IMR-90 (cell line): Measurements from ENCODE around the gene MMP2. TPM values are rescaled to one million over a fixed set of nuclear protein-coding genes. Genes with fewer than 3 reads are reported as not detected.

Source experiments
- ATAC-seq: fragments of 200-7000 bp; cut with Tn5 transposase; 2 replicates; pipeline ENCODE4 v1.9.1; 2020; ENCODE audit warnings: low read depth, mild to moderate bottlenecking, moderate library complexity
- BruUV-seq: library from RNA; stranded (reverse); fragments of 400-500 nt; replicated peaks from 2 replicates; lab custom pipeline; 2021; lab: Mats Ljungman, UMichigan
- CTCF ChIA-PET: fragments of 300-600 bp; formaldehyde crosslinking; extraction: SDS; loops from one replicate; lab custom pipeline; 2021; ENCODE audit warnings: antibody characterized with exemption; lab: Yijun Ruan, JAX
- POLR2A ChIA-PET: fragments of 300-600 bp; sonication (Branson Sonifier 250); formaldehyde crosslinking; loops from one replicate; lab custom pipeline; 2022; ENCODE audit warnings: antibody characterized with exemption; ENCODE audit not compliant: unreplicated experiment; lab: Charles Lee
- DNase-seq: peaks from one replicate; pipeline ENCODE4 v3.0.0; 2013
- H2AFZ ChIP-seq: replicated peaks from 2 replicates; pipeline ENCODE3; 2013; ENCODE audit warnings: low read length, mild to moderate bottlenecking; ENCODE audit not compliant: poor library complexity
- H2AK5ac ChIP-seq: 2 replicates; pipeline ENCODE4 v1.6.1; 2013; ENCODE audit warnings: low read depth, low read length, inconsistent platforms
- H2AK9ac ChIP-seq: replicated peaks from 2 replicates; pipeline ENCODE3; 2013; ENCODE audit warnings: mild to moderate bottlenecking, low read depth, low read length, moderate library complexity; ENCODE audit not compliant: poor library complexity
- H2BK120ac ChIP-seq: 2 replicates; pipeline ENCODE4 v1.6.1; 2013; ENCODE audit warnings: low read depth, low read length, inconsistent platforms
- H2BK15ac ChIP-seq: 3 replicates; pipeline ENCODE4 v1.6.1; 2013; ENCODE audit warnings: low read depth, low read length, inconsistent platforms
- H2BK20ac ChIP-seq: 2 replicates; pipeline ENCODE4 v1.6.1; 2013; ENCODE audit warnings: low read depth, mild to moderate bottlenecking, inconsistent platforms, low read length, moderate library complexity
- H2BK5ac ChIP-seq: 2 replicates; pipeline ENCODE4 v1.6.1; 2013; ENCODE audit warnings: mild to moderate bottlenecking, low read depth, low read length, inconsistent platforms; ENCODE audit not compliant: poor library complexity, severe bottlenecking
- H3K14ac ChIP-seq: replicated peaks from 2 replicates; pipeline ENCODE4 v1.6.1; 2013; ENCODE audit warnings: low read depth, low read length, inconsistent platforms
- H3K18ac ChIP-seq: 2 replicates; pipeline ENCODE4 v1.6.1; 2013; ENCODE audit warnings: low read depth, low read length, control low read depth
- H3K23ac ChIP-seq: 2 replicates; pipeline ENCODE4 v1.6.1; 2013; ENCODE audit warnings: low read depth, low read length, inconsistent platforms
- H3K27ac ChIP-seq: 2 replicates; pipeline ENCODE4 v1.5.1; 2013; ENCODE audit warnings: mild to moderate bottlenecking, control low read depth, low read length; ENCODE audit not compliant: insufficient read depth
- H3K27me3 ChIP-seq: 2 replicates; pipeline ENCODE4 v1.6.1; 2013; ENCODE audit warnings: low read length; ENCODE audit not compliant: control insufficient read depth, insufficient read depth
- H3K36me3 ChIP-seq: 2 replicates; pipeline ENCODE4 v1.6.1; 2013; ENCODE audit warnings: low read length, mixed read lengths; ENCODE audit not compliant: control insufficient read depth, insufficient read depth
- H3K4ac ChIP-seq: 2 replicates; pipeline ENCODE4 v1.6.1; 2013; ENCODE audit warnings: low read depth, low read length, inconsistent platforms
- H3K4me1 ChIP-seq: 2 replicates; pipeline ENCODE4 v1.6.1; 2013; ENCODE audit warnings: low read length, mixed read lengths; ENCODE audit not compliant: control insufficient read depth, insufficient read depth
- H3K4me2 ChIP-seq: 2 replicates; pipeline ENCODE4 v1.6.1; 2013; ENCODE audit warnings: low read depth, mild to moderate bottlenecking, control low read depth, low read length, moderate library complexity
- H3K4me3 ChIP-seq: 2 replicates; pipeline ENCODE4 v1.5.1; 2013; ENCODE audit warnings: low read depth, mild to moderate bottlenecking, control low read depth, low read length, moderate library complexity; ENCODE audit not compliant: insufficient read depth
- H3K56ac ChIP-seq: 2 replicates; pipeline ENCODE4 v1.6.1; 2013; ENCODE audit warnings: low read length, inconsistent platforms; ENCODE audit not compliant: insufficient read depth; ENCODE audit errors: extremely low read depth
- H3K79me1 ChIP-seq, 2 experiments: 2 replicates each; pipeline ENCODE4 v1.6.1; 2013; ENCODE audit warnings: low read length in 2 of 2, inconsistent platforms in 1 of 2, low read depth in 1 of 2
- H3K9ac ChIP-seq: 2 replicates; pipeline ENCODE4 v1.6.1; 2013; ENCODE audit warnings: low read depth, low read length, control low read depth
- H3K9me1 ChIP-seq: 2 replicates; pipeline ENCODE4 v1.6.1; 2013; ENCODE audit warnings: low read length, inconsistent platforms; ENCODE audit not compliant: insufficient read depth
- H3K9me3 ChIP-seq: 2 replicates; pipeline ENCODE4 v1.6.1; 2013; ENCODE audit warnings: low read length; ENCODE audit not compliant: control insufficient read depth, insufficient read depth
- H4K20me1 ChIP-seq: 2 replicates; pipeline ENCODE4 v1.6.1; 2013; ENCODE audit warnings: low read length, inconsistent platforms; ENCODE audit not compliant: insufficient read depth
- H4K5ac ChIP-seq: 2 replicates; pipeline ENCODE4 v1.6.1; 2013; ENCODE audit warnings: mild to moderate bottlenecking, low read depth, low read length, control low read depth
- H4K8ac ChIP-seq, 2 experiments: 2 replicates each; pipeline ENCODE4 v1.6.1; 2013; ENCODE audit warnings: low read depth in 2 of 2, low read length in 2 of 2, control low read depth in 1 of 2, inconsistent platforms in 1 of 2
- H4K91ac ChIP-seq: 2 replicates; pipeline ENCODE4 v1.6.1; 2013; ENCODE audit warnings: low read depth, low read length, inconsistent platforms; ENCODE audit not compliant: insufficient read depth
- BHLHE40 ChIP-seq: fragments of 150-350 bp; IDR thresholded peaks from 2 replicates; pipeline ENCODE4 v1.6.1; 2016; ENCODE audit warnings: mild to moderate bottlenecking, low read depth, low read length
- CEBPB ChIP-seq: IDR thresholded peaks from 2 replicates; pipeline ENCODE4 v1.6.1; 2012; ENCODE audit warnings: low read depth, low read length, improper control_type of control experiment
- CHD1 ChIP-seq: IDR thresholded peaks from 2 replicates; pipeline ENCODE4 v1.6.1; 2012; ENCODE audit warnings: low read depth, low read length, improper control_type of control experiment
- FOS ChIP-seq: fragments of 150-350 bp; IDR thresholded peaks from 2 replicates; pipeline ENCODE4 v1.6.1; 2016; ENCODE audit warnings: low read depth, low read length
- MAFK ChIP-seq: IDR thresholded peaks from 2 replicates; pipeline ENCODE4 v1.6.1; 2012; ENCODE audit warnings: low read depth, low read length, improper control_type of control experiment
- MAZ ChIP-seq: IDR thresholded peaks from 2 replicates; pipeline ENCODE4 v1.6.1; 2012; ENCODE audit warnings: low read depth, mild to moderate bottlenecking, low read length, improper control_type of control experiment, moderate library complexity, borderline replicate concordance
- NFE2L2 ChIP-seq: fragments of 150-350 bp; IDR thresholded peaks from 2 replicates; pipeline ENCODE4 v1.6.1; 2016; ENCODE audit warnings: low read depth, mild to moderate bottlenecking, low read length
- POLR2A ChIP-seq: IDR thresholded peaks from 2 replicates; pipeline ENCODE4 v1.6.1; 2012; ENCODE audit warnings: mild to moderate bottlenecking, low read depth, low read length
- RAD21 ChIP-seq: IDR thresholded peaks from 2 replicates; pipeline ENCODE4 v1.6.1; 2012; ENCODE audit warnings: low read length, improper control_type of control experiment
- RCOR1 ChIP-seq: IDR thresholded peaks from 2 replicates; pipeline ENCODE4 v1.6.1; 2012; ENCODE audit warnings: mild to moderate bottlenecking, low read length, improper control_type of control experiment; ENCODE audit not compliant: insufficient replicate concordance
- RFX5 ChIP-seq: IDR thresholded peaks from 2 replicates; pipeline ENCODE4 v1.8.0; 2012; ENCODE audit warnings: low read depth, mild to moderate bottlenecking, low read length, moderate library complexity
- SMC3 ChIP-seq: fragments of 150-350 bp; IDR thresholded peaks from 2 replicates; pipeline ENCODE4 v1.6.1; 2016; ENCODE audit warnings: low read depth, mild to moderate bottlenecking, antibody characterized with exemption, low read length, moderate library complexity
- WGBS, 2 experiments: methylation state at CpG; one replicate each; pipeline versions ENCODE4 v1.1.5 to v1.1.7; 2013; ENCODE audit warnings: missing lambda C conversion rate in 2 of 2; ENCODE audit not compliant: insufficient read length in 1 of 2; ENCODE audit errors: extremely low coverage in 2 of 2; 5-methylcytosine and 5-hydroxymethylcytosine counted together
- dilution Hi-C: fragments of 300-500 bp; cut with HindIII; formaldehyde crosslinking; loops from one replicate; pipeline ENCODE4 v1.14.3; 2018; ENCODE audit warnings: low sequenced_read_pairs; ENCODE audit not compliant: unreplicated experiment
- in situ Hi-C: fragments of 300-500 bp; cut with MboI; formaldehyde crosslinking; loops from 3 replicates; pipeline ENCODE4 v1.14.3; 2019; ENCODE audit warnings: low sequenced_read_pairs, inconsistent platforms, mixed read lengths
- intact Hi-C: fragments of 100-400 bp; cut with micrococcal nuclease; formaldehyde crosslinking; loops from 2 replicates; pipeline ENCODE4 v1.10.0; 2022
- polyA plus RNA-seq, 3 experiments: library from polyadenylated mRNA; depleted of rRNA; stranded (reverse); fragments of >200 nt; gene quantifications; 2 replicates each; pipeline ENCODE4 v1.2.3, GENCODE V29; 2012; ENCODE audit warnings: low replicate concordance in 1 of 3
- total RNA-seq: library from RNA; depleted of rRNA; stranded (reverse); fragments of >200 nt; gene quantifications from 2 replicates; pipeline ENCODE4 v1.2.3, GENCODE V29; 2012
- TF ChIP-seq, protein P1 (sequence below): fragments of 150-350 bp; IDR thresholded peaks from 2 replicates; pipeline ENCODE4 v1.6.1; 2016; ENCODE audit warnings: low read depth, mild to moderate bottlenecking, low read length, moderate library complexity, borderline replicate concordance
- TF ChIP-seq, protein P2 (sequence below): conservative IDR thresholded peaks from 2 replicates; pipeline ENCODE4 v1.5.1; 2012; ENCODE audit warnings: mild to moderate bottlenecking, low read depth, low read length, improper control_type of control experiment

Gene MMP2
- total and polyA plus RNA-seq, 2 of the 4 experiments (the other 2 are of a cell fraction) = 240 to 574 TPM

DNA sequence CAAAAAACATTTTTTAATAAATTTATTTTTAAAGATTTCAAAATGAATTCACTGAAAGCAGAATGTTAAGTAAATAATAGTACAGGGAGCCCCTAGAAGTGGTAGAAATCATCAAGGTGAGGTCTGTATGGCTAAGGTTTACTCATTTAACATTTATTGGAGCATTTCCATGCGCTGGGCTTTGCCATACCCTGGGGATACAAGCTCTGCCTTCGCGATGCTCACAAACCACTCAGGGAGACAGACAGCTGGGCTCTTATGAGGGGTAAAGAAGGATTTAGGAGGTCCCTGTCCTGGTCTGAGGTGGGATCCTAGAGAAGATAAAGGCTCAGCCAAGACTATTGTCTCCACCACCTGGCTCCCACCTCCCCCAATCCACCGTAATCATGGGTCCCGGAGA is 18.6 kb downstream of the MMP2 start:
- Histone ChIP-seq H2BK20ac (no peak overlapping the region), H3K56ac (no peak overlapping the region), H4K8ac (no peak overlapping the region), H3K9me3 (no peaks in the 10 kb centered on the region), H2BK5ac (no peak overlapping the region), H3K14ac (no peak overlapping the region), H3K27me3 (no peaks in the 10 kb centered on the region), H3K27ac (no peak overlapping the region), H3K23ac (no peak overlapping the region), H3K9me1 (peaks cover 14% of the 10 kb centered on the region), H3K9ac (no peak overlapping the region), H3K18ac (no peak overlapping the region), H4K20me1 (peaks cover 3% of the 10 kb centered on the region), H3K4me1 (peaks cover 31% of the 10 kb centered on the region), H4K91ac (no peak overlapping the region), H2AFZ (no peak overlapping the region), H3K4ac (no peak overlapping the region; the same call in 1 of the 2 replicates), H2BK120ac (no peak overlapping the region), H2AK9ac (no peak overlapping the region), H4K5ac (no peak overlapping the region), H2AK5ac (no peak overlapping the region), H3K4me2 (no peak overlapping the region), H2BK15ac (no peak overlapping the region), H3K36me3 (peaks cover 59% of the 10 kb centered on the region), H3K4me3 (no peak overlapping the region), H3K79me1 (peaks cover 0 to 13% of the 10 kb centered on the region in 2 experiments; a peak in 2 of 4 replicates)
- intact Hi-C loops = no loop called here
- CTCF ChIA-PET = no interaction called here
- dilution Hi-C loops = no loop called here
- POLR2A ChIA-PET = no interaction called here
- in situ Hi-C loops = loop anchor here (25.0 kb wide), 1 partner anchor 865 kb away; no protein-coding TSS in a partner anchor
- no peak for DNase-seq
- no CpG with 5 or more reads among the region's 5 CpGs for WGBS, 2 experiments
- no peak for TF ChIP-seq CHD1
- TF ChIP-seq NFE2L2 = no peak
- TF ChIP-seq MAFK = no peak
- no peak for TF ChIP-seq CEBPB
- TF ChIP-seq MAZ = no peak
- TF ChIP-seq SMC3 = no peak
- TF ChIP-seq FOS = no peak
- no peak for TF ChIP-seq RFX5
- no peak for TF ChIP-seq POLR2A
- no peak for TF ChIP-seq BHLHE40
- TF ChIP-seq RCOR1 = no peak
- TF ChIP-seq, protein P1, sequence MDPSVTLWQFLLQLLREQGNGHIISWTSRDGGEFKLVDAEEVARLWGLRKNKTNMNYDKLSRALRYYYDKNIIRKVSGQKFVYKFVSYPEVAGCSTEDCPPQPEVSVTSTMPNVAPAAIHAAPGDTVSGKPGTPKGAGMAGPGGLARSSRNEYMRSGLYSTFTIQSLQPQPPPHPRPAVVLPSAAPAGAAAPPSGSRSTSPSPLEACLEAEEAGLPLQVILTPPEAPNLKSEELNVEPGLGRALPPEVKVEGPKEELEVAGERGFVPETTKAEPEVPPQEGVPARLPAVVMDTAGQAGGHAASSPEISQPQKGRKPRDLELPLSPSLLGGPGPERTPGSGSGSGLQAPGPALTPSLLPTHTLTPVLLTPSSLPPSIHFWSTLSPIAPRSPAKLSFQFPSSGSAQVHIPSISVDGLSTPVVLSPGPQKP = no peak
- TF ChIP-seq, protein P2, sequence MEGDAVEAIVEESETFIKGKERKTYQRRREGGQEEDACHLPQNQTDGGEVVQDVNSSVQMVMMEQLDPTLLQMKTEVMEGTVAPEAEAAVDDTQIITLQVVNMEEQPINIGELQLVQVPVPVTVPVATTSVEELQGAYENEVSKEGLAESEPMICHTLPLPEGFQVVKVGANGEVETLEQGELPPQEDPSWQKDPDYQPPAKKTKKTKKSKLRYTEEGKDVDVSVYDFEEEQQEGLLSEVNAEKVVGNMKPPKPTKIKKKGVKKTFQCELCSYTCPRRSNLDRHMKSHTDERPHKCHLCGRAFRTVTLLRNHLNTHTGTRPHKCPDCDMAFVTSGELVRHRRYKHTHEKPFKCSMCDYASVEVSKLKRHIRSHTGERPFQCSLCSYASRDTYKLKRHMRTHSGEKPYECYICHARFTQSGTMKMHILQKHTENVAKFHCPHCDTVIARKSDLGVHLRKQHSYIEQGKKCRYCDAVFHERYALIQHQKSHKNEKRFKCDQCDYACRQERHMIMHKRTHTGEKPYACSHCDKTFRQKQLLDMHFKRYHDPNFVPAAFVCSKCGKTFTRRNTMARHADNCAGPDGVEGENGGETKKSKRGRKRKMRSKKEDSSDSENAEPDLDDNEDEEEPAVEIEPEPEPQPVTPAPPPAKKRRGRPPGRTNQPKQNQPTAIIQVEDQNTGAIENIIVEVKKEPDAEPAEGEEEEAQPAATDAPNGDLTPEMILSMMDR = no peak
- TF ChIP-seq RAD21 = no peak
- BruUV-seq = no TSS peak
- no peak for ATAC-seq
